GM12891 (cell line): ENCODE data around the gene FTSJ3.
A peak's percentile ranks its signal among the peaks of the same experiment; 100 is the strongest.

Experiments used
- DNase-seq: peaks from one replicate; pipeline ENCODE4 v3.0.0; 2011; ENCODE audit warnings: low spot score; ENCODE audit not compliant: insufficient read length
- FAIRE-seq: peaks from 2 replicates; lab custom pipeline; 2011; peaks lifted over from hg19 to GRCh38; lab: Jason Lieb, UNC
- PAX5 ChIP-seq: IDR thresholded peaks from 2 replicates; pipeline ENCODE4 v1.6.1; 2011; ENCODE audit warnings: low read length, moderate library complexity, mild to moderate bottlenecking; ENCODE audit not compliant: insufficient read depth, severe bottlenecking
- POLR2A ChIP-seq: IDR thresholded peaks from 2 replicates; pipeline ENCODE4 v1.6.1; 2011; ENCODE audit warnings: low read depth, low read length, control low read depth
- POLR2AphosphoS5 ChIP-seq: IDR thresholded peaks from 2 replicates; pipeline ENCODE4 v1.6.1; 2011; ENCODE audit warnings: low read depth, low read length, control low read depth
- POU2F2 ChIP-seq: IDR thresholded peaks from 2 replicates; pipeline ENCODE4 v1.6.1; 2011; ENCODE audit warnings: low read depth, mild to moderate bottlenecking, control low read depth, low read length, moderate library complexity
- SPI1 ChIP-seq: IDR thresholded peaks from 2 replicates; pipeline ENCODE4 v1.6.1; 2011; ENCODE audit warnings: low read depth, low read length, control low read depth
- TAF1 ChIP-seq: IDR thresholded peaks from 2 replicates; pipeline ENCODE4 v1.6.1; 2011; ENCODE audit warnings: low read depth, low read length, control low read depth

The FTSJ3 gene

DNA sequence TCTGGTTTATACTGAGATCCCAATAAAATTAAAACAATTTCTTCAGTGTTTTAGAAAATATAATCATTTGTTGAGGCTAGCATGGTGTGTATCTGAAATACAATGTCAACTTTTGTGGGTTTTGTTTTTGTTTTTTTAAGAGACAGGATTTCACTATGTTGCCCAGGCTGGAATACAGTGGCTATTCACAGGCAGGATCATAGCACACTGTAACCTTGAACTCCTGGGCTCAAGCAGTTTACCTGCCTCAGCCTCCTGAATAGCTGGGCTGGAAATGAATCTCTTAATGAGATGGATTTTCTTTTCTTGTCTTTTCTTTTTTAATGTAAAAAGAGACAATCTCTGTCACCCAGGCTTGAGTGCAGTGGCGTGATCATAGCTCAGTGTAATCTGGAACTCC, 41.3 kb downstream of the FTSJ3 start:
- FAIRE-seq (no peak), DNase-seq (no peak)
- TF ChIP-seq PAX5 (no peak), POU2F2 (no peak), POLR2AphosphoS5 (no peak), TAF1 (no peak), SPI1 (no peak), POLR2A (no peak)

DNA sequence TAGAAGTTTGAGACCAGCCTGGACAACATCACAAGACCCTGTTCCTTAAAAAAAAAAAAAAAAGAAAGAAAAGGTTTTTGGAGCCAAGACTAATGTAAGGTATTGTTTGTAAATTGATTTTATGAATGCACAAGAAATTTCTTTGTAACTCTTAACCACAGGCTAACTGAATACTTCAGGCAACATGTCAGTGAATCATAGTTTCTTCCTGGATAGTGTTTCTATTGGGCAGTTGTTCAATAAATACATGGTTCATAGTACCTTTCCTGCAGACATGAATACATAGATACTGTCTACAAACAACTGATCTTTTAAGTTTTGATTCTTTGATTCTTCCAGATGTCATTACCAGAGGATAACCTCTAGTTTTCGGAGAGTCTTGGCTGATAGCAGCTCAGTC, 41.9 kb downstream of the FTSJ3 start:
- FAIRE-seq = no peak
- TF ChIP-seq POLR2A (no peak), TAF1 (no peak), POLR2AphosphoS5 (no peak), SPI1 (no peak), POU2F2 (no peak), PAX5 (no peak)

DNA sequence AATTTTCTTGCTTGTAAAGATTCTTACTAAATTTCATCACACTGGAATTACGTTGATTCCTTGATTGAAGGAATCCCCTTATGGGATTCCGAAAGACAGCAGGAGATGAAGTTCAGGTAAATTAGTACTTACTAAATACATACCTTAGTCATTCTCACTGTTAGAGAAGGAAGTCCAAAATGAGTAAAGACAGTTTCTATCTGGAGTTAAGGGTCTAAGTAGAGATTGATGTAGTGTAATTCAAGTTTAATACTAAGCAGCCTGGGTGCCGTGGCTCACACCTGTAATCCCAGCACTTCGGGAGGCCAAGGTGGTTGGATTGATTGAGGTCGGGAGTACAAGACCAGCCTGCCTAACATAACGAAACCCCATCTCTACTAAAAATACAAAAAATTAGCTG, 43.9 kb downstream of the FTSJ3 start:
- TF ChIP-seq POLR2A = no peak
- TF ChIP-seq TAF1 = no peak
- no peak for TF ChIP-seq PAX5
- TF ChIP-seq POLR2AphosphoS5 = no peak
- TF ChIP-seq POU2F2 = no peak
- TF ChIP-seq SPI1 = no peak
- DNase-seq (no peak), FAIRE-seq (no peak)

More for the DNA sequence above, 41.9 kb downstream of the FTSJ3 start:
- DNase-seq = no peak

DNA sequence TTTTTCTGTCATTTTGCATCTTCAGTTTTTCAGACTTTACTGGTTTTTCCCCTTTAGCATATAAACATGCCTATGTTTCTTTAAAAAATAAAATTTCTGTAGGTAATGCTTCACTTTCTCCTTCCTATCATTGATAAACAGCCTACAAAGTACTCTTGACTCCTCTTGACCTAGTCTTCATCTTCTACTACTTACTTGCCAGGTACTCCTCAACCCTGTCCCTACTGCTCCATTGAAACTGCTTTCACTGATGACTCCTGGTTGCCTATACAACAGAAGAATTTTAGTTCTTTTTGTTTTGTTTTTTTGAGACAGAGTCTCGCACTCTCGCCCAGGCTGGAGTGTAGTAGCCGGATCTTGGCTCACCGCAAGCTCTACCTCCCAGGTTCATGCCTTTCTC, 46.5 kb downstream of the FTSJ3 start:
- FAIRE-seq = no peak
- TF ChIP-seq PAX5 (no peak), POLR2A (no peak), SPI1 (no peak), POLR2AphosphoS5 (no peak), POU2F2 (no peak), TAF1 (no peak)
- no peak for DNase-seq

DNA sequence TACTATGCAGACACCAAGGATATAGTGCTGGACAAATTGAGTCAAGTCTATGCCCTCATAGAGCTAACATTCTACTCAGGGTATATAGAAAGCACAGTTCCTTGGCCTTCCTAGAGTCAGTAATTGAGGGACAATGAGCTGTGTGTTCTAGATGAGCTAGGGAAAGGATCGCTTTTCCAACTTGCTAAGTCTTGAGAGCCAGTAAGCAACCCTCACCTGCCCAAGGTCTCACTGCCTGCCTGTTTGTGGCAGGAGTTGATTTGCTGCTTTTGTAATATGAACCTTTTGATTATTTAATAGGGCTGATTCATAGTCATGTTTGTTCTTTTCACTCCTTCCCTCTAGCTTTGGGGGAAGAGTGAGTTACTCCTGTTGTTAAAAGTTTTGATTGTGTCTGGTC, 47.0 kb downstream of the FTSJ3 start:
- FAIRE-seq (no peak), DNase-seq (no peak)
- no peak for TF ChIP-seq TAF1
- no peak for TF ChIP-seq POLR2A
- TF ChIP-seq POU2F2 = no peak
- TF ChIP-seq SPI1 = no peak
- TF ChIP-seq PAX5 = no peak
- no peak for TF ChIP-seq POLR2AphosphoS5

DNA sequence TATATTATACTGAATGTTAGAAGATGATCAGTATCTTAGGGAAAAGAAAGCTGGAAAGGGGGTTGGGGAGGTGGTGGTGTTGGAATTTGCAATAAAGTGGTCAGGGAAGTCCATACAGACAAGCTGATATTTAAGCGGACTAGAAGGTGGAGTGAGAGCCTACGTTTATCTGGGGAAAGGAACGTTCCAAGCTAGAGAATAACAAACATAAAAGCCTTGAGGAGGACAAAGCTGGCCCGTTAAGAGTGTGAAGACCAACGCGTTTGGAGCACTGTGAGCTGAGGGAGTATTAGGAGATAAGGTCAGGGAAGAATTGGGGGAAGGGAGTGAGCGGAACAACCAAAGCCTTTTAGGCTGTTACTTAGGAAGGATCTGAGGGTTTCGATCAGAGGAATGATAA, 52.0 kb downstream of the FTSJ3 start:
- DNase-seq (no peak), FAIRE-seq (no peak)
- no peak for TF ChIP-seq TAF1
- TF ChIP-seq POU2F2 = no peak
- no peak for TF ChIP-seq POLR2AphosphoS5
- no peak for TF ChIP-seq PAX5
- TF ChIP-seq POLR2A = no peak
- no peak for TF ChIP-seq SPI1

DNA sequence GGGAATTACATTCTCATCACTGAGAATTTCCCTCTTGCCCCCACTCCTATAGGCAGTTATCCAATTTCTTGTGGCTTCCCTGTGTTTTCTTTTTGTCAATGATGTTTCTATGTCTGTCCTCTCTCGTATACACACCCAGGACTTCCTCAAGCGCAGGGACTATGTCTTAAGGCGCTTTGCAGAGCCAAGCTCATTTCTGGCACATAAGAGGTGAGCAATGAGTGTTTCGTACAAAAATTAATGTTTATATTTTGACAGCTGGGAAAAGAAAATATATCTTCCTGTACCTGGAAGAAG, 52.5 kb downstream of the FTSJ3 start:
- DNase-seq = no peak

DNA sequence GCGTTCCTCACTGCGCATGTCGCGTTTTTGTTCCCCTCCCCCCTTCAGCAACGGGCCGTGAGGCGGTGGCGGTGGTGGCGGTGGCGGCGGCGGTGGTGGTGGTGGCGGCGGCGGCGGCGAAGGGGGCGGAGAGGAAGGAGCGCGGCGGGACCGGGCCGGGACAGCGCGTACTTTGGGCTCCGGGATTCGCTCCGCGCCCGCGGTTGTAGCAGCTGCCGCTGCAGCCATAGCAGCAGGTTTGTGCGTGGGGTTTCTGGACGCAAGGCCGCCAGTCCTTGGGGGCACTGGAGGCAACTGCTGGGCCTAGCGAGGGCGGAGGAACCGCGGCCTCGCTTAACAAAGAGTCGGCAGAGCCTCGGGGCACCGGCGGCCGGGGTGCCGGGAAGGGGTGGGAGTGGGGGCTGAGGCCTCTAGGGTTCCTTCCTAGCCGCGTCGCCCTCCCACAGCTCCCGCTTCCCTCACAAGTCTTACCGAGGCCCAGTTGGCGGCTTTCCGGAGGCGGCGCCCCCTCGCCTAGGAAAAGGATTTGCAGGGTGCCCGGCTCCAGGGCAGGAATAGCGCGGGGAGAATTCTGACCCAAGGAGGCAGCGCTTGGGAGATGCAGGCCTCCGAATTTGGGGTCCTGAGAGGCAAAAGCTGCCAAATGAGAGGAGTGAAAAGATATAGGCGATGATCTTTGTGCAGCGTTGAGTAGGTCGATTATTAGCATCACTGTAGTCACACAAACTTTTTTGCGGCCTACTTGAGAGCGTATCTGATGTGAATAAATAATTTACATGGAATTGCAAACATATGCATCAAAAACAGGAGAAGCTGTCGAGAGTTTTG, 53.1 kb downstream of the FTSJ3 start, which contains the start of gene DDX42:
Gene DDX42 (plus strand): TSS at position 30 of the 828 bp plus-strand sequence. CDS start 12,880 bp downstream, outside the sequence.
- FAIRE-seq (no peak), DNase-seq (peak; percentile 38)
- TF ChIP-seq PAX5 (no peak), POLR2AphosphoS5 (peak; percentile 20; the same call in 1 of the 2 replicates), POU2F2 (no peak; the same call in 1 of the 2 replicates), TAF1 (no peak)

More for the DNA sequence above, 52.5 kb downstream of the FTSJ3 start:
- FAIRE-seq = no peak
- TF ChIP-seq SPI1 = peak; percentile 38; the same call in 1 of the 2 replicates
- TF ChIP-seq POLR2A = no peak

DNA sequence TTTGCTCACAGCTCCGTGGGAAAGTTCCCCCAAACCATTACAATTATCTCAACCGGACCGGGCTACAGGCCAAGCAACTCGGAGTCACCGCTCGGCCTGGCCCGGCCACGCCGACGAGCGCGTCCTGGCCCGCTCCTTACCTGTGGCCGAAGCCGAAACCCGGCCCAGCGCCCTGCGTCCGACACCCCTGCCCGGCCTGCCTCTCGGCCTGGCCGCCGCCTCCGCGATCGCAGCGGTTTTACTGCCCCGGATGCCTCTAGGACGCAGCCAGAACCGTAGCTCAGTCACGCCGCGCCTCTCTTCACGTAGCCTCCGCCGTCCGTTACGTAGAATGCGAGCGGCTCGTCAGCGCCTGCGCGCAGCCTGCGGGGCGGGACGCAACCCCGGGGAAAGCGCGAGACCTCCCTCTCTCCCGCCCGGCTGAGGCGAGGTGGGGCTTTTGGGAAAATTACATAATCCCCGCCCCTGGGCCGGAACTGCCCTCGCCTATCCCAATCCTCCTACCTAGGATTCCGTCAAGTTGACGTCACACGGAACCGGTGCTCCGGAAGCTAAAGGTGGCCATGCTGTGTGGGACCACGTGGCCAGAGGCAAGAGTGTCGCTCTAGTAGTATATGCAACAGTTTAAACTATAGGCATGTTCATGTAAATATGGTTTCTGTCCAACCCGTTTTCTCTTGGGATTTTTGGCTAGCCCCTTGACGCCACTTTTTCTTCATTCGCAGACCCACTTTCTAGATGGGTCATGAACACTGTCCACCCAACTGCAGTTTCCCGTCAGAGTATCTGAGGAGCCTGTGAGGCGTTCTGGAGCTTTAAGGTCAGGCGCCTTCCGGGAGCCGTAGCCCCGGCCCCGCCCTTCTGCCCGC, 54.0 kb downstream of the FTSJ3 start, which contains the start of gene CCDC47:
Gene CCDC47 (minus strand): TSS at position 326 of the 869 bp plus-strand sequence. CDS start 7,422 bp downstream, outside the sequence.
- peak; percentile 99 for FAIRE-seq
- peak; percentile 93 for DNase-seq
- TF ChIP-seq POLR2A = peak; percentile 95
- TF ChIP-seq PAX5 = peak; percentile 6
- TF ChIP-seq SPI1 = no peak
- TF ChIP-seq TAF1 = peak; percentile 71
- TF ChIP-seq POLR2AphosphoS5 = peak; percentile 86
- peak; percentile 80 for TF ChIP-seq POU2F2
